Keratinocyte (primary cell): Measurements from ENCODE around the gene CEPT1. TPM values are rescaled to one million over a fixed set of nuclear protein-coding genes. Genes with fewer than 3 reads are reported as not detected.

Experiments
- DNase-seq: peaks from one replicate; pipeline ENCODE4 v3.0.0-alpha.2; 2011; ENCODE audit warnings: low read depth, missing footprints, low spot score
- FAIRE-seq: peaks from 2 replicates; lab custom pipeline; 2011; peaks lifted over from hg19 to GRCh38; lab: Jason Lieb, UNC
- H2AFZ ChIP-seq: 2 replicates; pipeline ENCODE4 v1.6.0; 2012; ENCODE audit warnings: low read length, control low read depth, inconsistent platforms; ENCODE audit not compliant: control insufficient read depth
- H3K27ac ChIP-seq: 2 replicates; pipeline ENCODE4 v1.5.1; 2011; ENCODE audit warnings: low read length; ENCODE audit not compliant: control insufficient read depth, insufficient read depth
- H3K27me3 ChIP-seq: 3 replicates; pipeline ENCODE4 v1.6.0; 2011; ENCODE audit warnings: low read length; ENCODE audit not compliant: control insufficient read depth, insufficient read depth; ENCODE audit errors: extremely low read depth
- H3K36me3 ChIP-seq, 2 experiments: 2 replicates in 1 of 2; 3 replicates in 1 of 2; pipeline ENCODE4 v1.5.1; 2011; ENCODE audit warnings: low read length in 2 of 2, mild to moderate bottlenecking in 1 of 2; ENCODE audit not compliant: control insufficient read depth in 2 of 2, insufficient read depth in 2 of 2; ENCODE audit errors: extremely low read depth in 1 of 2
- H3K4me1 ChIP-seq: 3 replicates; pipeline ENCODE4 v1.5.1; 2011; ENCODE audit warnings: low read length; ENCODE audit not compliant: control insufficient read depth, insufficient read depth; ENCODE audit errors: extremely low read depth
- H3K4me2 ChIP-seq: 3 replicates; pipeline ENCODE4 v1.6.0; 2011; ENCODE audit warnings: low read depth, low read length; ENCODE audit not compliant: control insufficient read depth, insufficient read depth; ENCODE audit errors: extremely low read depth
- H3K4me3 ChIP-seq, 3 experiments: fragments of 200-600 bp in 1 of 3; sonication (generic) in 1 of 3; 2 replicates in 2 of 3; 3 replicates in 1 of 3; pipeline ENCODE4 v1.5.1; 2011 to 2016; ENCODE audit warnings: low read length in 3 of 3, mild to moderate bottlenecking in 3 of 3, control low read depth in 2 of 3, inconsistent platforms in 1 of 3, low read depth in 1 of 3, mixed read lengths in 1 of 3, mixed run types in 1 of 3, moderate library complexity in 1 of 3; ENCODE audit not compliant: control insufficient read depth in 2 of 3, insufficient read depth in 2 of 3; ENCODE audit errors: extremely low read depth in 1 of 3
- H3K79me2 ChIP-seq: 2 replicates; pipeline ENCODE4 v1.6.0; 2012; ENCODE audit warnings: low read length; ENCODE audit not compliant: control insufficient read depth, insufficient read depth
- H3K9ac ChIP-seq: 3 replicates; pipeline ENCODE4 v1.6.0; 2011; ENCODE audit warnings: low read length; ENCODE audit not compliant: control insufficient read depth, insufficient read depth; ENCODE audit errors: extremely low read depth
- H3K9me1 ChIP-seq: 3 replicates; pipeline ENCODE4 v1.6.0; 2011; ENCODE audit warnings: low read length; ENCODE audit not compliant: control insufficient read depth, insufficient read depth; ENCODE audit errors: extremely low read depth
- H3K9me3 ChIP-seq: 2 replicates; pipeline ENCODE4 v1.5.1; 2012; ENCODE audit warnings: low read depth, low read length; ENCODE audit not compliant: control insufficient read depth
- H4K20me1 ChIP-seq: 3 replicates; pipeline ENCODE4 v1.6.0; 2011; ENCODE audit warnings: low read length; ENCODE audit not compliant: control insufficient read depth, insufficient read depth; ENCODE audit errors: extremely low read depth
- CTCF ChIP-seq, 3 experiments: IDR thresholded peaks in 1 of 3; conservative IDR thresholded peaks in 1 of 3; optimal IDR thresholded peaks in 1 of 3; 2 replicates in 2 of 3; 3 replicates in 1 of 3; pipeline versions ENCODE3 to v1.5.1; 2011; ENCODE audit warnings: low read length in 3 of 3, mild to moderate bottlenecking in 3 of 3, moderate library complexity in 2 of 3, control low read depth in 1 of 3, inconsistent platforms in 1 of 3; ENCODE audit not compliant: insufficient read depth in 2 of 3; ENCODE audit errors: extremely low read depth in 1 of 3
- EZH2 ChIP-seq: IDR thresholded peaks from one replicate; pipeline ENCODE4 v1.6.1; 2012; ENCODE audit warnings: inconsistent platforms, mild to moderate bottlenecking, low read length, moderate library complexity
- dilution Hi-C: fragments of 300-500 bp; cut with MboI; formaldehyde crosslinking; loops from one replicate; pipeline ENCODE4 v1.7.0; 2020; ENCODE audit warnings: low sequenced_read_pairs; ENCODE audit not compliant: extremely low pct_ligation_motif_present
- polyA plus RNA-seq, 5 experiments: library from polyadenylated mRNA; depleted of rRNA in 3 of 5; stranded (reverse) in 3 of 5; stranded (forward) in 1 of 5; unstranded in 1 of 5; fragments of >200 nt; gene quantifications; 1 replicate in 1 of 5; 2 replicates in 3 of 5; 3 replicates in 1 of 5; pipeline versions ENCODE4 v1.2.1 to v1.2.3, GENCODE V29; 2011 to 2012; ENCODE audit warnings: missing spikeins in 2 of 5, low read depth in 1 of 5, low replicate concordance in 1 of 5

Gene CEPT1
- polyA plus RNA-seq, 1 donor (not counting 4 experiments of a cell fraction or from before 2014, with no cell fraction given) = 65.2 TPM

GRCh38 chr1:111228748-111229126, 88.7 kb downstream of the CEPT1 start:
- H3K79me2 ChIP-seq = no peaks in the 10 kb centered on the region
- DNase-seq = no peak
- no peaks in the 10 kb centered on the region for H3K9me3 ChIP-seq
- dilution Hi-C loops = no loop called here
- H3K9ac ChIP-seq = no peak overlapping the region
- no peaks in the 10 kb centered on the region for H3K36me3 ChIP-seq
- H4K20me1 ChIP-seq = no peaks in the 10 kb centered on the region
- H3K27me3 ChIP-seq = no peaks in the 10 kb centered on the region
- H2AFZ ChIP-seq = no peak overlapping the region
- peak overlapping the region; percentile 3 for H3K4me2 ChIP-seq
- H3K27ac ChIP-seq = no peak overlapping the region
- peaks cover 11% of the 10 kb centered on the region for H3K4me1 ChIP-seq
- TF ChIP-seq EZH2 = no peak
- TF ChIP-seq CTCF (optimal IDR thresholded peaks at IDR 0.05 in 1 of 3, IDR thresholded peaks at IDR 0.05 in 1 of 3, conservative IDR thresholded peaks at IDR 0.05 in 1 of 3; ENCODE audit: extremely low read depth in 1 of 3, insufficient read depth in 2 of 3, low read length in 3 of 3) = no peak
- H3K9me1 ChIP-seq = no peaks in the 10 kb centered on the region
- no peak overlapping the region for H3K4me3 ChIP-seq
- no peak for FAIRE-seq

- Histone ChIP-seq H3K9ac (no peak overlapping the region), H3K9me3 (no peaks in the 10 kb centered on the region), H3K4me1 (peaks cover 35% of the 10 kb centered on the region), H3K79me2 (no peaks in the 10 kb centered on the region), H3K4me2 (no peak overlapping the region), H3K36me3 (no peaks in the 10 kb centered on the region), H2AFZ (no peak overlapping the region), H4K20me1 (no peaks in the 10 kb centered on the region), H3K4me3 (no peak overlapping the region), H3K9me1 (no peaks in the 10 kb centered on the region), H3K27ac (no peak overlapping the region), H3K27me3 (no peaks in the 10 kb centered on the region)
- TF ChIP-seq EZH2 (no peak), CTCF (optimal IDR thresholded peaks at IDR 0.05 in 1 of 3, IDR thresholded peaks at IDR 0.05 in 1 of 3, conservative IDR thresholded peaks at IDR 0.05 in 1 of 3; ENCODE audit: extremely low read depth in 1 of 3, insufficient read depth in 2 of 3, low read length in 3 of 3) (no peak)
- dilution Hi-C loops = no loop called here
- no peak for DNase-seq
- FAIRE-seq = no peak
These were observed 92.1 kb downstream of the CEPT1 start for GRCh38 chr1:111232134-111232533.
